Measurements from ENCODE around the gene DDAH1.

The DDAH1 gene

DNA sequence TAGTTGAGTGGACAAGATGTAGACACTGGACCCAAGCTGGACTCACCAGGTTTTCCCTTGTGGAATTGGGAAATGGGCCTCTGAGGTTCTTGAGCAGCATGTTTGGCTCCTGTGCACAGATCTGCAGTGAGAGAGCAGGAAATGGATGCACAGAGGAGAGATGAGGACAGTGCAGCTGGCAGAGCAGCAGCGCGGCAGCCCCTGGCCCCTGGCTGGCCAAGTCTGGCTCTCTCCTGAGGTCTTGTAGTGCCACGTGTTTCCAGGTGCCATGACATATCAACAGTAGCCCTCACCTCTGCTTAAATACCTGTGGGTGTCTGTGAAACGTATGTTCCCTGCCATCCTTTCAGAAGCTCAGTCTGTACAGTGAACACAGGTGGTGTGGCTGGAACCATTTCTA lies 169.3 kb downstream of the DDAH1 start:
- DNase-seq, result no peak

DNA sequence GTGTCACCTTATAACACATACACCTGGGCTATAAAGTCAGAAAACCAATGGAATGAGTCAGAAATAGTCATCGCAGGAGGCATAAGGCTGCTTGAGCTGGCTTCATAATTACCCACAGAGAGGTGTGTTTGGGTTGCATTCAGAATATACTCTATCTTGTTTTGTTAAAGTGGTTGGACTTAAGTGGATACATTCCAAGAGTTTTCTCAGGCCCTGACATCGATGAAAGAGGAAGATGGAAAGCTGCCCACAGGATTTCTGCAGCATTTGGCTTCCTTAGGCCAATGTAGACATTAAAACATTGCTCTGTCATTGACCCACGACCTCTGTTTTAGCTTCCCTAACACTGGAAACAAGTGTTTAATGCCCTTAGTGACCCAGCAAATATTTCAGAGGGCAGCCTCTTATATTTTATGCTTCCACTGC lies 169.9 kb downstream of the DDAH1 start:
- DNase-seq, result no peak

DNA sequence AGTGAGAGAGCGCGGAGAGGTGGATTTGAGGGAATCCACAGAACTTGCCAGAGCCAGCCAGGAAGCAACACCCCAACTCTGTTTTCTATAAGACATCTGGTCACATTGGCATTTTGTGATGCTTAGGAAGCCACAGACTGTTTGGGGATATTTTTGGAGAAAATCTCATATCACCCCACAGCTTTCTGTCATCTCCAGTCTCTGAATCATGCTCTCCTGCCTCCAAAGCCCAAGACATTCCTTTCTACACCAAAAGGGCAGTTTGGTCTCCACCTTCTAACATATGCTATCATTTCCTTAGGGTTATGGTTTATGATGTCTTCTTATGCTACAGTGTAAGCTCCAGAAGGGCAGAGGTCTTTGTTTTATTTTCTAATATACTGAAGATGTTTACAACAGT lies 174.1 kb downstream of the DDAH1 start:
- DNase-seq, result no peak

DNA sequence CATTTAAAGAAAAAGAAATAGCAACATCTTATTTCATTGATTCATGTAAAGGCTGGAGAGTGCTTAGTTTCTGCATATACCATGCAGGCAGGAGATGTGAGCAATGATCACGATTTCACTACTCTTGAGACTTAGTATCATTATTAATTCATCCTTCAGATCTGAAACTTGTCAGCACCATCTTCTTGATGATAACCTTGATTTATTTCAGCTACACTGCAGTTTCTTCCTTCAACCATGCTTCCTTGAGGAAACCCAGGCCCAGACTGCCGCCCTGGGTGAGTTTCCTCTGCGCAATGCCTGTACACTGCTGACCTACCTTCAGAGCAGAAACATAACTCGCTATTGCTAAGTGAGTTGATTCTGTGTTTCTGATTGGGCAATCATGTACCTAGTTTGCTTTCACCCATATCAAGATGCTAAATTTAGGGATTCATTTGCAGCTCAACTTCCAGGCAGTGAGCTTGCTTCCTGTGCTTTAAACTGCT lies 175.1 kb downstream of the DDAH1 start:
- no peak for DNase-seq

DNA sequence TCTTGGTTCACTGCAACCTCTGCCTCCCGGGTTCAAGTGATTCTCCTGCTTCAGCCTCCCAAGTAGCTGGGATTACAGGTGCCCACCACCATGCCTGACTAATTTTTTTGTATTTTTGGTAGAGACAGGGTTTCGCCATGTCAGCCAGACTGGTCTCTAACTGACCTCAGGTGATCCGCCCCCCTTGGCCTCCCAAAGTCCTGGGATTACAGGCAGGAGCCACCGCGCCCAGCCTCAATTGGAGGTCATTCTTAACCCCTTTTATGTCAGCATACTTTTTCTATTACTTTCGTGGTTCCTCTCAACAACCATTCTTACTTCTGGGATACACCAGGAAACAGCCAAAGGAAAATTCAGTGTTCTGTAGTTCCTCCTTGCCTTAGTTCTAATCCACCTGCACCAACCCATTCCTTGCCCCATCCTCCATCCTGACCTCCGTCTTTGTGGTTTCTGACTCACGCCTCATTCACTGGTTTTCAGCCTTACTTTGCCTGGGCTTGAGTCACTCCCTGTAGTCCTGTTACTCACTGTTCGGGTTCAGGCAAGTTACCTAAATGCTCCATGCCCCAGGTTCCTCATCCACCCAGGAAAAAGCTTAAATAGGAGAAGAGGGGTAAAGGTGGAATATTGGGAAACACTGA lies 175.6 kb downstream of the DDAH1 start:
- no peak for DNase-seq

DNA sequence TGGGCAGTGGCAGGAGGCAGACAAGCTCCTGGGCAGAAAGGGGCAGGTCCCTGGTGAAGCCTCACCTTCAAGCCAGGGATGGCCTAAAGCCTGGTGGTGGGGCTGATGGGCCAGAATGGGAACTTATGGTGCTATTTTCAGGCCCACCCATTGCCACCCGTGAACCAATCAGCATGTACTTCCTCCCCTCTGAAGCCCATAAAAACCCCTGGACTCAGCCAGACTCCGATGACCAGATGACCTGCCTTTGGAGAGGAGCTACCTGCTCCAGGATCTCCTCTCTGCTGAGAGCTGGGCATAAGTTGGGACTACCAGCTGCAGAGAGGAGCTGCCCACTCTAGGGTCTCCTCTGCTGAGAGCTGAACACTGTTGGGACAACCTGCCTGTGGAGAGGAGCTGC lies 180.8 kb downstream of the DDAH1 start:
- no peak for DNase-seq

DNA sequence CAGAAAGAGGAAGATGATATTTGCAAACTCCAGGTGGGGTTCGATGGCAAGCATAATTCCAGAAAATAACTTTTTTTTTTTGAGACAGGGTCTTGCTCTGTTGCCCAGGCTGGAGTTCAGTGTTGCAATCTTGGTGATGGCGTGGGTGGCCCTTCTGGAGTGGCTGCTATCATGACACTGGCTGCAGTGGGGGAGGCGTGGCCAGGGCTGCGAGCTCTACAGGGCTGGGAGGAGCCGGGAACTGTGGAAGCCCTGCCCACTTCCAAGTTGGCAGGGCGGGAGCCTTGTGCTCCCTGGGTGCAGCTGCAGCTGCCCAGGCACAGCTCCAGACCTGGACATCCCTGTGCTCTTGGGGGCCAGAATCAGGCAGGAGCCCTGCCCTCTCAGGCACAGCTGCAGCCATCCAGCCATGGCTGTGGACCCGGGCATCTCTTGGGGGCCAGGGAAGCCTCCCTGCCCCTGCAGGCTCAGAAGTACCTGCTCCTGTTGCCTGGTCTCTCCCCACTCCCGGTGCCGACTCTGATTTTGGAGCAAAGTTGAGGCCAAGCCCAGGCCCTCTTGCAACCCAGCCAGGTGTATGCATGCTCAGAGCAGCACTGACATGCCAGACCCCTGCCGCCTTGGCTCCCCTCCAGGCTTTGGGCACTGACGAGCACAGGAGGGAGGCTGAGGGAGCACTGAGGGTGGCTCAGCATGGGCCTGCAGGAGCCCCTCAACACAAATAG lies 181.3 kb downstream of the DDAH1 start:
- no peak for DNase-seq

DNA sequence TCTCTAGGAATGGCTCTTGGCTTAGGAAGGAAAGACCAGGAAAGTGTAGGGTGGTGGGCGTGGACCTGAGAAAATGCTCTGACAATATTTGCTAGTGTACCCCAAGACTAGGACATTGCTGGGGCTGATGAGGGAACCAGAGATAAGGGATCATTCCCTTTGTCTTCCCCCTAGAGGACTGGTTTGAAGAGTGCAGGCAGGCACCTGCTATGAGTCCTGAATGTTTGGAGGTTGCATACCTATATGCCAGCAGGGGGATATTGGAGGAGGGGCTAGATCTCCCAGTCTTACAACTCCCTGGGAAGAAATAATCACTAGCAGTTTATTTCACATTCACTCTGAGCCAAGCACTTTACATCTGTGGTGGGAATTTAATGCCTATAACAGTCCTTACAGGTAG lies 182.5 kb downstream of the DDAH1 start:
- no peak for DNase-seq

DNA sequence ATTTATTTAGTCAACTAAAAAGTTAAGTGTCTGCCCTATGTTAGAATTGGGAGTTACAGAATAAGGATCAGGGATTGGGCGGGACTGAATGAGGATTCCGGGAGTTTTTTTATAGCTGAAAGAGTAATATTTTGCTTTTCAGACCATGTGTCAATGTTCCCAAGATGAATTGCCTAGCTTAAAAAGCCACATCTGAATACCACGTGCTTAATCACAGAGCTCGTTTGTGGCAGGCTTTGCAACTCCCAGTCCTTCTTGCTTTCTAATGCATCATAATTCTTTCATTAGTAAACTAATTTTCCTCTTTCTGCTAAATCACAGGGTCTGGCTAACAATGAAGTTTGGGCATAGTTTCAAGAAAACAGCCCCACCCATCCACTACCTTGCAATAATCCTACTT lies 184.3 kb downstream of the DDAH1 start:
- no peak for DNase-seq

DNA sequence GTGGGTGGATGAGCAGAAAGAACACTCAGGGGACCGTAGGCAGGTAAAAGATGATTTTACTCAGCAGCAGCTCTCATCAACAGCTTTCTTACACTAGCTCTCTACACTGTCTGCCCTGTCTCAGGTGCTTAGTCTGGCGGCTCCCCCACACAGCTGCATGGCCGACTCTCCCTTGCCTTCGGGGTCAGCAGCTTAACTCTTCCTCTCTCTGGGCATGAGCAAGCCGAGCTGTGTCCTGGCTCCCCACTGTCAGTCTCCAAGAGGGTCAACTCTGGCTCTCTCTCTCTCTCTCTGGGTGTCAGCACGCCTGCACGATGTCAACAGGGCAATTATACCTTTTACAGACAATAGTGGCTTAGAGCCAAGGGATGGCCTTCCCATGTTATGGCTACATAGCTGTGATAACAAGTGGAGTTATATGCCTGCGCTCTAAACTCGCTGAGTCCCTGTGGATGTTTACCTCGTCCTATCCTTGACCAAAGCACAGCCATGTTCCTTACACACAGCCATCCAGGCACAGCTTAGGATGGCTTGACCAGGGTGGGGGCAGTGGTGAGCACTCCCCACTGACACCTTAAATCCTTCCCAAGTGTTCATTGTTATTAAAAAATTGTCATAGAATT lies 185.4 kb downstream of the DDAH1 start:
- DNase-seq, result no peak

DNA sequence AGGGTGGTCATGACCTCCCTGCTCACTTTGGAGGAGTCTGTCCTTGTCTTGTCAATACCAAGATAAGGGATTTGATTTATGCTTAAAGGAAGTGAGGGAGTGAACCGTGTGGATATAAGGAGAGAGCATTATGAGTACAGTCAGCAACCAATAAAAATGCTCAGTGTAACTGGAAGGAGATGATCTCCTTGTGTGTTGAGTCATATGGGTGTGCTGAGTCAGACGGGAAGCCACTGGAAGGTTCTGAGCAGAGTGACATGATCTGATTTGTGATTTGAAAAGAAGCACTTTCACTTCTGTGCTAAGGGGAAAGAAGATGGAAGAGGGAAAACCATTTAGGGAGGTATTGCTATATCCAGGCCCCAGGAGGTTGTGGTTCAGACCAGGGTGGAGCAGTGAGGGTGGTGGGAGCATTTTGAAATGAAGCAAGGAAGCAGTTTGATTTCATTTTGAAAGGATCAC lies 186.1 kb downstream of the DDAH1 start:
- peak in 1 of 2 experiments; percentile 7 for DNase-seq

DNA sequence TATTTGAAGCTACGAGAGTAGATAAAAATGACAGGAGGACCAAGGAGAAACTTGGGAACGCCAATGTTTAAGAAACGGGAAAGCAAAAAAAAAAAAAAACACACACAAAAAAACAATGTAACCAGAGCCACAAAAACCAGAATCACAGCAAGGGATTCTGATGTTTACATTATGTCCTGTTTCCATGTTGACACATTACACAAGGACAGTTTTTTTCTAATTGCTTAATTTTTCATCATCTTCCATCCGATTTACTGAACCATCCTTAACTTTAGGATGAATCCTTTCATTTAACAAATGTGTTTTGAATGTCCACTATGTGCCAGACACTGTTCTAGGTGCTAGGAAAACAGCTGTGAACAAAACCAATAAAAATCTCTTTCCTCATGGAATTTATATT lies 187.2 kb downstream of the DDAH1 start:
- DNase-seq, result no peak

DNA sequence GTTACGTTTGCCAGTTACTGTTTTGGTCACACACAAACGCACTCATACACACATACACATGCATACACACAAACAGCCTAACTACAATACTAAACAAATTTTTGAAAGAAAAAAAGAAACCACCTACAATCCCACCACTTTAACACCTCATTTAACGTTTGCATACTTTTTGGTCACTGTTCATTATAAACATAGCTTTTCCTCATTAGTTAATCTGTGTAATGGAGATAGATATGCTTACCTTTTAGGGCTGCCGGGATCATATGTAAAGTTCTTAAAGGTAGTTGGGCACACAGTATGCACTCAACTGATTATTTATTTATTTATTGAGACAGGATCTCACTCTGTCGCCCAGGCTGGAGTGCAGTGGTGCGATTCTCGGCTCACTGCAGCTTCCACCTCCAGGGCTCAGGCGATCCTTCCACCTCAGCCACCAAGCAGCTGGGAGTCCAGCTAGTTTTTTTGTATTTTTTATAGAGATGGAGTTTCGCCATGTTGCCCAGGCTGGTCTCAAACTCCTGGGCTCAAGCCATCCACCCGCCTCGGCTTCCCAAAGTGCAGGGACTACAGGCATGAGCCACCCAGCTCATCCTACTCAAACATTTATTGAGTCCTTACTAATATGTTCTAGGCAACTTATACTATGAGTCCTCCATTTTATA lies 187.8 kb downstream of the DDAH1 start:
- no peak for DNase-seq

DNA sequence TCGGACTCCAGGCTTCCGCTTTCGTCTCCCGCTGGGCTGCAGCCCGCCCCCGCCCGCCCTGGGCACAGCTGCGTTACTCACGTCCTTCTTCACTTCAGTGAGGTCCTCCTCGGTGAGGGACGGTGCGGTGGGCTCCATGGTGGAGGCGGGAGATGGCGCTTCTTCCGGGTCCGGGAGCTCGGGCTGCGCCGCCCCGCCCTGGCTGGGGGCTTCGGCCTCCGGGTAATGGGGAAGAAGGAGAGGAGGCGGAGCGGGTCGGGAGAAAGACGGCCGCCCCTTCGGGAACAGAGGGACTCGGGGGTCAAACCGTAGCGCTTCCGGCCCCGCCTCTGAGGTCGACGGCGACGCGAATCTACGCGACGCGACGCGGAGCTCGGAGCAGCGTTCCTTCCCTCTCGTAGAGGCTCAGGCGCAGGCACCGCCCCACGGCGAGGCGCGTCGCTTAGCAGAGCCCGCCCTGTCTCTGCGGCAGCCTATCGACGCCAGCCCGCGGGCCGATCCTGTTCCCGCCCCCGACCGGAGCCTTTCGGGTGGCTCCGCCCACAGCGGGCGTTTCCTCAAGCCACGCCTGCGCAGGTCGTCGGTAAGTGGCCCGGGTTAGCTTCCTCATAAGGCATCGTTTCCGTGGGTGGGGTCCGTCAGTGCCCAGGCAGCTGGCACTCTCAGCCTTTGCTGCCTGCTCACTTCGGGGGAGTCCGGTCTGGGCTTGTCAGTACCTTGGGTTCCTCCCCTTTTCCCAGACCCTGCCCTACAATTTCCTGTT lies 188.6 kb downstream of the DDAH1 start, which contains the start of gene BCL10:
Gene BCL10 (minus strand): TSS at position 418 of the 763 bp plus-strand sequence. CDS start 280 bp downstream, at position 138.
- DNase-seq, result peak; percentile 95 to 96

DNA sequence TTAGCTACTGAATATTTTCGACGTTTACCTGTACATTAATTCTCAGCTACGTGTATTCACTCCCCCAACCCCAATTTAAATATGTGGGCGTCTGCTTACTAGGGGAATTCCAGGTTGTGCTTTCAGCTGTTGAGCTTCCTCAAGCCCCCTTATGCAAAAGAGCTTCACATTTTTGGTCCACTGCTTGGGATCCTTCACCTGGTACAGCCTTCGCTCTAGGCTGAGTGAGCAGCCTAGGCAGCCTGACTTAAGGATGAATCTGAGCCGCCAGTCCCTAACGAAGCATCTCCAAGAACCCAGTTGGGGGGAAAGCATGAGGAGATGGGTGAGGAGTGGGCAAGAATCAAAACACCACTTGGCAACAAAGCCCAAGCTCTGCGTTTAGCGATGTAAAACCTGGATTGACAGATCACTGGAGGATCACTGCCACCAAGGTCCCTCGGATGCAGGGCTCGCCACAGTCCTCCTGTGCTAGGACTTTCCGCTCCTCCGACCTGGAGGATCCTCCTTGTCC lies 189.2 kb downstream of the DDAH1 start:
- DNase-seq, result no peak

DNA sequence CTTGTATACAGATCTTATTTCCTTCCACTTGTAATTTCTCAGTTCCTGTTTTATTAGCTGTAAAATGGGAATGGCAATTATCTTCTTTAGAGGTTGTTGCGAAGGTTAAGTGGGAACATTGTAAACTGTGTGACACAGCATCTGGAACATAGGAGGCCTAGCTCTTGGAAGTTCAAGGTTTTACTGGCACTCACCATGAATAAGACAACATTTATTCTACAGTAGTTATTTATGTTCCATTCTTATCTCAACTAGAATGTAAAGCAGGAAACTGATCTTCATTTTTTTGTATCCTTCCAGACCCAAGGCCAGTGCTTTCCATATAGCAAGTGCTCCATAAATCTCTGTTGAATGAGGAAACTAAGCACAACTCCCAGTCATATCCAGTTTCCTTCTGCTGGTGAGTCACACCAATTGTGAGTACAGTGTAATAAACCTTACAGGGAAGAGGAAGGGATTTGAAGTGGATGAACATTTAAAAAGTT lies 189.9 kb downstream of the DDAH1 start:
- peak in 1 of 2 experiments; percentile 2 for DNase-seq

DNA sequence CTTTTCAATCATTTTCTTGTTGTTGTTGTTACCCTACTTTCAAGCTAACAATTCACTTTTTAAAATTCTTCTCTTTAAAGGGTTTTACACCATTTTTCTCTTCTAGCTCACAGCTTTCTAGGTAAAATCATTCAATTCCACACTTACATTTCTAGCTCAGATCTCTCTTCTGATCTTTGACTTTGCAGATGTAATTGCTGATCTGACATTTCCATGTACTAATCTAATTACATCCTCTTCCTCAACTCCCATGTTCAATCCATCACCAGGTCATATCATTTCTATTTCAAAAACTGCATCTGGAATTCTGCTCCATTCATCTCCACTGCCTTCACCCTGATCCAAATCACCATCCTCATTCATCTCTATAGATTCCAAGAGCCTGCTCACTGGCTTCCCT lies 191.6 kb downstream of the DDAH1 start:
- DNase-seq, result no peak

DNA sequence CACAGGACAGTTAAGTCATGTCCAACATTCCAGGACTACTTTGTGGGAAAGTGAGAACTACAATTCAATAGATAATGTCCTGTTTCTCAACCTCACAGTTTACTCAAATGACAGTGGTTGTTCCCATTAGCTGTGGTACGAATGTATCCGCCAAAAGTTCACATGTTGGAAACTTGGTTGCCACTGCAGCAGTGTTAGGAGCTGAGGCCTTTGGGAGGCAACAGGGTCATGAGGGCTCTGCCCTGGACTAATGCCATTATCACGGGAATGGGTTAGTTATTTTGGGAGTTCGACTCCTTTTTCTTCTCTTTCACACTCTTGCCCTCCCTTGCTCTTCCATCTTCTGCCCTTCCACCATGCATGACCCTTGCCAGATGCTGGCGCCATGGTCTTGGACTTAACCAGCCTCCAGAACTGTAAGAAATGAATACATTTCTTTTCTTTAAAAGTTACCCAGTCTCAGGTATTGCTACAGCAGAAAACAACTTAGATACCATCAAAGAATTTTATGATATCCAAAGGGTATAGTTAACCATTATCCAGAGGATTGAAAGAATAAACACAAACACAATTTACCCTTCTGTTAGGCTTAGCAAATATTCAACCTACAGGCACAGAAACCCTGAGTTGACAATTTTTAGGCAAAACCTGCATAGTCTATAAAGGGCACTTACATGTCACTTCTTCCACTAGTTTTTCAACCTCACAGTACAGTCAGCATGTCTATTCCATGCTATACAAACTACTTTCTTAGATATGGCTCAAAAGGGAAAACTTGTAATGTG lies 196.0 kb downstream of the DDAH1 start:
- DNase-seq, result no peak

All from AML-193 (cell line).